CD4-positive, alpha-beta T cell (primary cell): ENCODE results near the gene SLC34A3. TPM values are rescaled to one million over a fixed set of nuclear protein-coding genes. Genes with fewer than 3 reads are reported as not detected.

ENCODE experiments used
- ATAC-seq: fragments of 200-7000 bp; cut with Tn5 transposase; one replicate; pipeline ENCODE4 v1.10.0; 2022; ENCODE audit warnings: mild to moderate bottlenecking; ENCODE audit not compliant: poor library complexity
- CTCF ChIA-PET: fragments of 350-600 bp; sonication (Branson Sonifier 250); formaldehyde crosslinking; loops from one replicate; lab custom pipeline; 2021; ENCODE audit warnings: antibody characterized with exemption, inconsistent platforms; lab: Charles Lee
- POLR2A ChIA-PET: fragments of 350-600 bp; sonication (Branson Sonifier 250); formaldehyde crosslinking; loops from one replicate; lab custom pipeline; 2021; ENCODE audit warnings: antibody characterized with exemption, inconsistent platforms; lab: Charles Lee
- DNase-seq, 14 experiments: peaks; one replicate each; pipeline ENCODE4 v3.0.0-alpha.2; 2013 to 2020; ENCODE audit warnings: mixed read lengths in 2 of 14
- H3K27ac ChIP-seq, 2 donors: one replicate each; pipeline versions ENCODE4 v1.5.1 to v1.7.0; 2013; ENCODE audit warnings: low read length in 2 of 2, low read depth in 1 of 2, mild to moderate bottlenecking in 1 of 2
- H3K27me3 ChIP-seq, 2 experiments: 1 replicate in 1 of 2; 2 replicates in 1 of 2; pipeline versions ENCODE4 v1.6.1 to v1.7.0; 2013; ENCODE audit warnings: low read length in 2 of 2, control low read depth in 1 of 2, mild to moderate bottlenecking in 1 of 2, moderate library complexity in 1 of 2; ENCODE audit not compliant: insufficient read depth in 2 of 2, control insufficient read depth in 1 of 2
- H3K36me3 ChIP-seq: one replicate; pipeline ENCODE4 v1.6.1; 2013; ENCODE audit warnings: low read length, control low read depth; ENCODE audit not compliant: insufficient read depth
- H3K4me1 ChIP-seq: one replicate; pipeline ENCODE4 v1.6.1; 2013; ENCODE audit warnings: low read length, control low read depth; ENCODE audit not compliant: insufficient read depth
- H3K4me3 ChIP-seq: one replicate; pipeline ENCODE4 v1.5.1; 2013; ENCODE audit warnings: mild to moderate bottlenecking, low read length, moderate library complexity
- H3K9me3 ChIP-seq, 2 experiments: 1 replicate in 1 of 2; 2 replicates in 1 of 2; pipeline versions ENCODE4 v1.6.1 to v1.7.0; 2013; ENCODE audit warnings: low read length in 2 of 2, mild to moderate bottlenecking in 2 of 2, control low read depth in 1 of 2, moderate library complexity in 1 of 2; ENCODE audit not compliant: control insufficient read depth in 1 of 2, insufficient read depth in 1 of 2
- H3K27ac Mint-ChIP-seq: one replicate; pipeline ENCODE4 v1.8.0; 2020; ENCODE audit warnings: mixed read lengths
- H3K27me3 Mint-ChIP-seq: one replicate; pipeline ENCODE4 v1.8.0; 2021; ENCODE audit warnings: mixed read lengths
- H3K36me3 Mint-ChIP-seq: one replicate; pipeline ENCODE4 v1.8.0; 2021; ENCODE audit warnings: low read depth, mixed read lengths
- H3K4me1 Mint-ChIP-seq: one replicate; pipeline ENCODE4 v1.8.0; 2021; ENCODE audit warnings: low read depth, mixed read lengths
- H3K4me3 Mint-ChIP-seq: one replicate; pipeline ENCODE4 v1.8.0; 2020; ENCODE audit warnings: mild to moderate bottlenecking, mixed read lengths
- H3K9me3 Mint-ChIP-seq: one replicate; pipeline ENCODE4 v1.8.0; 2020; ENCODE audit warnings: mixed read lengths
- CTCF ChIP-seq: fragments of 200-600 bp; IDR thresholded peaks from one replicate; pipeline ENCODE4 v1.8.0; 2022; ENCODE audit warnings: antibody characterized with exemption, mild to moderate bottlenecking
- intact Hi-C, 2 experiments: fragments of 100-400 bp; cut with DNase I in 1 of 2; cut with micrococcal nuclease in 1 of 2; formaldehyde crosslinking; loops; one replicate each; pipeline versions ENCODE4 v1.15.1 to v1.9.0; 2023 to 2025; cut with DNase I, micrococcal nuclease
- total RNA-seq, 174 experiments: library from RNA in 2 of 174; stranded (reverse) in 2 of 174; gene quantifications; one replicate each; pipeline ENCODE4 v1.2.3 and lab custom pipeline; 2021 to 2026

SLC34A3 gene
- total RNA-seq, 2 experiments from 2014 or later, result not detected

GRCh38 chr9:137217276-137218211 lies 13.2 kb upstream of the SLC34A3 start:
- Histone ChIP-seq H3K9me3 (no peaks in the 10 kb centered on the region), H3K4me3 (no peak overlapping the region), H3K27ac (no peak overlapping the region), H3K27me3 (no peaks in the 10 kb centered on the region), H3K36me3 (peaks cover 6% of the 10 kb centered on the region), H3K4me1 (peaks cover 8% of the 10 kb centered on the region)
- no peak overlapping the region for H3K27ac Mint-ChIP-seq
- TF ChIP-seq CTCF, result no peak
- DNase-seq (peak in 1 of 14 experiments; percentile 32), ATAC-seq (no peak)
- no peaks in the 10 kb centered on the region for H3K36me3 Mint-ChIP-seq
- no peaks in the 10 kb centered on the region for H3K9me3 Mint-ChIP-seq
- H3K4me3 Mint-ChIP-seq, result peak overlapping the region; percentile 30
- no peaks in the 10 kb centered on the region for H3K27me3 Mint-ChIP-seq
- POLR2A ChIA-PET, result no interaction called here
- CTCF ChIA-PET, result no interaction called here
- no peaks in the 10 kb centered on the region for H3K4me1 Mint-ChIP-seq
- intact Hi-C loops, result no loop called here

GRCh38 chr9:137218212-137218753 lies 12.4 kb upstream of the SLC34A3 start:
- no peak for ATAC-seq
- CTCF ChIA-PET, result interaction anchor here (1.1 kb wide), 1 partner anchor 9 kb away, joined by 3 read pairs; the partner anchor contains the start of gene RNF224
- no peak overlapping the region for H3K27ac ChIP-seq
- H3K4me3 ChIP-seq, result no peak overlapping the region
- peaks cover 5% of the 10 kb centered on the region for H3K4me1 Mint-ChIP-seq
- no peaks in the 10 kb centered on the region for H3K36me3 Mint-ChIP-seq
- no peak for TF ChIP-seq CTCF
- DNase-seq, result no peak
- POLR2A ChIA-PET, result no interaction called here
- no peaks in the 10 kb centered on the region for H3K27me3 Mint-ChIP-seq
- no peaks in the 10 kb centered on the region for H3K9me3 ChIP-seq
- H3K27ac Mint-ChIP-seq, result no peak overlapping the region
- no peaks in the 10 kb centered on the region for H3K9me3 Mint-ChIP-seq
- H3K36me3 ChIP-seq, result peaks cover 6% of the 10 kb centered on the region
- H3K4me1 ChIP-seq, result peaks cover 15% of the 10 kb centered on the region
- no peaks in the 10 kb centered on the region for H3K27me3 ChIP-seq
- H3K4me3 Mint-ChIP-seq, result no peak overlapping the region
- intact Hi-C loops, result no loop called here

GRCh38 chr9:137218754-137219271 lies 11.9 kb upstream of the SLC34A3 start:
- H3K27ac Mint-ChIP-seq, result no peak overlapping the region
- DNase-seq, result no peak
- peaks cover 9% of the 10 kb centered on the region for H3K4me1 Mint-ChIP-seq
- H3K4me3 ChIP-seq, result no peak overlapping the region
- no peaks in the 10 kb centered on the region for H3K27me3 ChIP-seq
- H3K27ac ChIP-seq, result no peak overlapping the region
- H3K4me3 Mint-ChIP-seq, result no peak overlapping the region
- no peaks in the 10 kb centered on the region for H3K36me3 Mint-ChIP-seq
- no peak for ATAC-seq
- H3K36me3 ChIP-seq, result peaks cover 6% of the 10 kb centered on the region
- CTCF ChIA-PET, result interaction anchor here (1.1 kb wide), 1 partner anchor 9 kb away, joined by 3 read pairs; the partner anchor contains the start of gene RNF224
- H3K9me3 Mint-ChIP-seq, result no peaks in the 10 kb centered on the region
- no peak for TF ChIP-seq CTCF
- no peaks in the 10 kb centered on the region for H3K27me3 Mint-ChIP-seq
- peaks cover 17% of the 10 kb centered on the region for H3K4me1 ChIP-seq
- intact Hi-C loops, result no loop called here
- POLR2A ChIA-PET, result interaction anchor here (1.1 kb wide), 1 partner anchor 133 kb away, joined by 3 read pairs; no protein-coding TSS in a partner anchor
- no peaks in the 10 kb centered on the region for H3K9me3 ChIP-seq
